GM10847 (cell line): ENCODE measurements around the gene CDC34.

ENCODE experiments used
- POLR2A ChIP-seq: IDR thresholded peaks from 2 replicates; pipeline ENCODE4 v1.6.1; 2011; ENCODE audit not compliant: insufficient read length; ENCODE audit errors: extremely low read depth

CDC34 gene

GRCh38 chr19:508204-509150 is 23.1 kb upstream of the CDC34 start:
- no peak for TF ChIP-seq POLR2A

- no peak for TF ChIP-seq POLR2A
These were observed 20.9 kb upstream of the CDC34 start for GRCh38 chr19:510606-511100.

- TF ChIP-seq POLR2A, result no peak
These were observed 20.3 kb upstream of the CDC34 start for GRCh38 chr19:511101-511851.

DNA sequence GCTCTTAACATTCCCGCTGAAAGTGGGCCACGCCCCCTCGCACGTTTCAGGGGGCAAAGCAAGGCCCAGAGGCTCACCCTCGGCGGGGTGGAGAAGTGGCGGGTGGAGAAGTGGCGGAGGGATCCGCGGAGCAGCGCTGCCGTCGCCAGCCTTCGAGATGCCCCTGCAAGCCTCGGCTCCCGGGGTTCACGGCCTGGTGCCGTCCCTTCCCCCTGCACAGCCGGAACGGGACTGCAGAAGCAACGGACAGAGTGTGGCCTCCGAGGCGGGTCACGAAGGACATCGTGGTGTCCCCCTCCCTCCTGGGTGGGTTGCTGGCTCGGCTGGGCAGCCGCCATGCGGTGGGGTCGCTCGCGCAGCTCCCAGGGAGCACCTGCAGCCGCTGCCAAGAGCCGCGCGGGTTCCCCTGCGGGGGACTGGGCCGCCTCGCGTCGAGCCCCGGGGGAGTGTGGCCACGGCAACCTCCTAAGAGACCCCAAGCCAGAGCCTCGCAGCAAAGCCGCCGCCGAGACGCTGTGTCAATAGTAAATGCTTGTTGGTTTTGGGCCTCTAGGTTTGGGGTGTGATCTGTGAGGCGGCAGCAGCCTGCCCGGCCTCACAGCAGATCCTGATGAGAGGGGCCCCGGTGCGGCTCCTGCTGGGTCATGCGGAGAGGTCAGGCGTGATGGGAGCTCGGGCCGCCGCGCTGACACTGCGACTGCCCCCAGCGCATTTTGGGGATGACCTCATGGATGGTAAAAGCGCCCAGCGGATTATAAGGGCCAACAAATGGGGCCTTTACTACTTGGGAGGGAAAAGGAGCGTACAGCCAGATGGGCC is 18.8 kb upstream of the CDC34 start:
- no peak for TF ChIP-seq POLR2A

DNA sequence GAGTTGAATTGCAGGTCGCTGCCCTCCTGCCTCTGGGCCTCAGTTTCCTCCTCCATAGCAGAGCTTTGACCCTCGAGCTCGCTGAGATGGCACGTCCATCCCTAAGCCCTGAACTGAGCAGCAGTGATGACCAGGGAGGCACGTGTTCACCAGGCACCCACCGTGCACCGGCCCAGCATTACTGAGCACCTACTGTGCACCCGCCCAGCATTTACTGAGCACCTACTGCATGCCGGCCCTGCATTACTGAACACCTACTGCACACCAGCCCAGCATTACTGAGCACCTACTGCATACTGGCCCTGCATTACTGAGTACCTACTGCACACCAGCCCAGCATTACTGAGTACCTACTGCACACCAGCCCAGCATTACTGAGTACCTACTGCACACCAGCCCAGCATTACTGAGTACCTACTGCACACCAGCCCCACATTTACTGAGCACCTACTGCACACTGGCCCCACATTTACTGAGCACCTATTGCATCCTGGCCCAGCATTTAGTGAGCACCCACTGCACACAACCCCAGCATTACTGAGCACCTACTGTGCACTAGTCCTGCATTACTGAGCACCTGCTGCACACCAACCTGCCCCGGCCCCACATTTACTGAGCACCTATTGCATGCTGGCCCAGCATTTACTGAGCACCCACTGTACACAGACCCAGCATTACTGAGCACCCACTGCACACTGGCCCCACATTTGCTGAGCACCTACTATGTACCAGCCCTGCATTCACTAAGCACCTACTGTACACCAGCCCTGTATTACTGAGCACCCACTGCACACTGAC is 18.0 kb upstream of the CDC34 start:
- no peak for TF ChIP-seq POLR2A

- TF ChIP-seq POLR2A, result no peak
These were observed 17.3 kb upstream of the CDC34 start for GRCh38 chr19:514166-514663.

DNA sequence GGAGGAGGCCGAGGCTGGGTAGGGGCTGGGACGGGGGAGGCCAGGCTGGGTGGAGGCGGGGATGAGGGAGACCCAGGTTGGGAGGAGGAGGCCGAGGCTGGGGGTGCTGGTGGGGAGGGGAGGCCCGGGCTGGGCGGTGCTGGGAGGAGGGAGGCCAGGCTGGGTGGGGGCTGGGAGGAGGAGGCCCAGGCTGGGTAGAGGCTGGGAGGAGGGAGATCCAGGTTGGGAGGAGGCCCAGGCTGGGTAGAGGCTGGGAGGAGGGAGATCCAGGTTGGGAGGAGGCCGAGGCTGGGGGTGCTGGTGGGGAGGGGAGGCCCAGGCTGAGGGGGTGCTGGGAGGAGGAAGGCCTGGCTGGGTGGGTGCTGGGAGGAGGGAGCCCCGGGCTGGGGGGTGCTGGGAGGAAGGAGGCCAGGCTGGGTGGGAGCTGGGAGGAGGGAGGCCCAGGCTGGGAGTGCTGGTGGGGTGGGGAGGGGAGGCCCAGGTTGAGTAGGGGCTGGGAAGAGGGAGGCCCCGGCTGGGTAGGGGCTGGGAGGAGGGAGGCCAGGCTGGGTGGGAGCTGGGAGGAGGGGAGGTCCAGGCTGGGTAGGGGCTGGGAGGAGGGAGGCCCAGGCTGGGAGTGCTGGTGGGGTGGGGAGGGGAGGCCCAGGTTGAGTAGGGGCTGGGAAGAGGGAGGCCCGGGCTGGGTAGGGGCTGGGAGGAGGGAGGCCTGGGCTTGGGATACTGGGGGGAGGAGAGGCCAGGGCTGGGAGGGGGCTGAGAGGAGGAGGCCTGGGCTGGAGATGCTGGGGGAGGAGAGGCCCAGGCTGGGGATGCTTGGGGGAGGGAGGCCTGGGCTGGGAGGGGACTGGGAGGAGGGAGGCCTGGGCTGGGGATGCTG is 13.6 kb upstream of the CDC34 start:
- TF ChIP-seq POLR2A, result no peak

DNA sequence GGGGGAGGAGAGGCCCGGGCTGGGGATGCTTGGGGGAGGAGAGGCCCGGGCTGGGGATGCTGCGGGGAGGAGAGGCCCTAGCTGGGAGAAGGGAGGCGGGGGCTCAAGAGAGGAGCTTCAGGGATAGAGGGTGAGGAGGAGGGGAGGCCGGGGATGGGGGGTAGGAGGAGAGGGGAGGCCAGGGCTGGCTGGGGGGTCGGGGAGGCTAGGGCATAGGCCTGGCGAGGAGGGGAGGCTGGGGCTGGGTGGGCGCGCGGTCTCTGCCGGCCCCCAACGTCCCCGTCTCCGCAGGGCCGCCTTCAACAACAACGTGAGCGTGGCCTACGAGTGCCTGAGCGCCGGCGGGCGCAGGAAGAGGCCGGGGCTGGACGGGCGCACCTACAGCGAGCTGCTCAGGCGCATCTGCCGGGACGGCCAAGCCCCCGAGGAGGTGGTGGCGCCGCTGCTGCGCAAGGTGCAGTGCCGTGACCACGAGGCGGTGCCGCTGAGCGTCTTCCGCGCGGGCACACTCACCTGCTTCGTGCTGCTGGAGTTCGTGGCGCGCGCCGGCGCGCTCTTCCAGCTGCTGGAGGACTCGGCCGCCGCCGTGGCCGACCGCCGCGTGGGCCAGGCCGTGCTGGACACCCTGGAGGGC is 12.8 kb upstream of the CDC34 start:
- no peak for TF ChIP-seq POLR2A

- no peak for TF ChIP-seq POLR2A
These were observed 12.1 kb upstream of the CDC34 start for GRCh38 chr19:519449-519865.

DNA sequence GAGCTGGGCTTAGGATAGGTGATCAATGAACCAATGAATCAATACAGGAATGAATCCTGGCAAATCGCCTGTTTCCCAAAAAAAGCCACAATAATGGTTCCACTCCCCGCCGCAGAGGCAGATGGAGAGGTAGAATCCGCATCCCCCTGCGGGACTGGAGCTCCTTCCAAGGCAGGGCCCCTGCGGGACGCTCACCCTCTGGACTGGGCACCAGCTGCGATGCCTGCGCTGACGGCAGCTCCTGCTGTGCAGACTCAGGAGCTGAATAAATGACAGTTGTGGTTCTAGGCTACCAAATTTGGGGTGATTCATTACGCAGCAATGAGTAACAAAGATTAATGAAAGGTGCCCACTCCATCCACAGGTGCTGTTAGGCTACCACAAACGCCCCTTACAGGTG is 8.8 kb upstream of the CDC34 start:
- TF ChIP-seq POLR2A, result no peak

- no peak for TF ChIP-seq POLR2A
These were observed 7.4 kb upstream of the CDC34 start for GRCh38 chr19:524062-524674.

GRCh38 chr19:525029-525428 is 6.5 kb upstream of the CDC34 start:
- TF ChIP-seq POLR2A, result no peak
